GM04504 (cell line): ENCODE results near the gene SFRP5.
A peak's percentile ranks its signal among the peaks of the same experiment; 100 is the strongest.

ENCODE experiments used
- DNase-seq: peaks from one replicate; pipeline ENCODE4 v3.0.0-alpha.2; 2012; ENCODE audit warnings: low read depth

SFRP5 gene

DNA sequence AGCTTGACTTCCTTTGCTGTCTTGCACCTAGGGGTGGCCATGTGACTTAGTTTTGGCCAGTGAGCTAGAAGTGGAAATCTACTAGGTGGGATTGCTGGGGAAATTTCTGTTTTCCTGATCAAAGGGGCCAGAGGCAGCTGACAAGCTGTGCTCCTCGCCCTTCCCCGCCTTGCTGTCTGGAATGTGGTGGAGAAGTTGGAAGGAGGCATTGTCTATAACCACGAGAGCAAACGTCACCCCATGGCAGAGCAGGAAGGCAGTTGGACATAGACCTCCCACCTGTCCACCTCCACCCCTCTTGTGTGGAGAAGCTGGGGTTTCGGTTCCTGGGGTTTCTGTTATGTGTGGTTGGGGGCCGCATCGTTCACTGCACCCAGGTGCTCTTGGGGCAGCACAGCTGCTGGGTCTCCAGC, 7.3 kb downstream of the SFRP5 start:
- no peak for DNase-seq

DNA sequence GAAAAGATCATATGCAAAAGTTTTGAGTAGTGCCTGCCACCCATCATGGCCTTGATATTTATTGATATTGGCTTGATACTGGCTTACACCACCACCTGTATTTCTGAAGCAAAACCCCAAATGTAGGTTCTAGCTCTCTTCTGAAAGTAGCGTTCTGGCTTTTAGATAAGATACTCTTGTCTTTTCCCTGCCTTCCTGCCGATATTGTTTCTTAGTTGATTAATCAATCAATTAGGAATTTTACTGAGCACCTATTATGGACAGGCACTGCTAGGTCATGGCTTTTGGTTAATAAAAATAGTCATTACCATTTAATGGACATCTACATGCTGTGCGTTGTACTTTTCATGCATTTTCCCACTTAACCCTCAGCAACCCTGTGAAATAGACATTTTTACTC, 7.9 kb downstream of the SFRP5 start:
- DNase-seq, result no peak

GRCh38 chr10:97763411-97763810, 8.4 kb downstream of the SFRP5 start:
- no peak for DNase-seq

- DNase-seq, result no peak
Measured at GRCh38 chr10:97762816-97763215, 9.0 kb downstream of the SFRP5 start.

GRCh38 chr10:97762056-97762455, 9.7 kb downstream of the SFRP5 start:
- no peak for DNase-seq

GRCh38 chr10:97761331-97761865, 10.4 kb downstream of the SFRP5 start:
- no peak for DNase-seq

- DNase-seq, result no peak
Measured at GRCh38 chr10:97760461-97761257, 11.1 kb downstream of the SFRP5 start.

GRCh38 chr10:97759946-97760345, 11.9 kb downstream of the SFRP5 start:
- no peak for DNase-seq

GRCh38 chr10:97759158-97759887, 12.5 kb downstream of the SFRP5 start:
- peak; percentile 13 for DNase-seq

DNA sequence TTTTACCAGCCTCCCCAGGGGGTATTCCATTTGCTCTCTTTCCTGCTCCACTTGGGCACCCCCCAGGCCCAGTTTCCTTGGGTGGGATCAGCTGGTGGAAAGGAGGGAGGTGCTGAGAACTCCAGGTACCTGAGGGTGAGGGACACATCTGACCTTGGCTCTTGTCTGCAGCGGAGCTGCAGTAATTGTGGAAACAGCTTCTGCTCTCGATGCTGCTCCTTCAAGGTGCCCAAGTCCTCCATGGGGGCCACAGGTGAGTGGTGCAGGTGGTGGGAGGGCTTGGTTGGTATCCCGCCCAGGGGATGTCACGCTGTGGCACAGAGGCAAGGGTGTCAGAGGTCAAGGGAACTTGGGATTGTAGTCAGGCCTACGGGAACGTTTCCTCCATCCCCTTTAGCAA, 14.3 kb downstream of the SFRP5 start:
- no peak for DNase-seq

GRCh38 chr10:97755718-97756117, 16.1 kb downstream of the SFRP5 start:
- no peak for DNase-seq

GRCh38 chr10:97754726-97755125, 17.1 kb downstream of the SFRP5 start:
- no peak for DNase-seq

- DNase-seq, result no peak
Measured at GRCh38 chr10:97752956-97753355, 18.8 kb downstream of the SFRP5 start.

DNA sequence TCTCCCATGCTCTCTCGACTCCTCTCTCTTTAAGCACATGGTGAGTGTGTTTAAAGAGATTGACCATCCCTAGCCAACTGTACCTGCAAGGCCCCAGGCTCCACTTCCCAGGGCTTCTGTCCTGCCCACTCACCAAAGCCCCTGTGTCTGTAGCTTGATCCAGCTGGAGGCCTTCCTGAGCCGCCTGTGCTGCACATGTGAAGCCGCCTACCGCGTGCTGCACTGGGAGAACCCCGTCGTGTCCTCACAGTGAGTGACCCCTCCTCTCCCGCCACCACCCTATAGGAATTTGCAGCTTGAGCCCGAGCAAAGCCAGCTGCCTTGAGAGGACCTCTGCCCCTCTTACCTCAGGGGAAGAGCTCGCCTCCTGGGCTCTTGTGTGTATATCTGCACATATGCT, 23.7 kb downstream of the SFRP5 start:
- DNase-seq, result no peak

DNA sequence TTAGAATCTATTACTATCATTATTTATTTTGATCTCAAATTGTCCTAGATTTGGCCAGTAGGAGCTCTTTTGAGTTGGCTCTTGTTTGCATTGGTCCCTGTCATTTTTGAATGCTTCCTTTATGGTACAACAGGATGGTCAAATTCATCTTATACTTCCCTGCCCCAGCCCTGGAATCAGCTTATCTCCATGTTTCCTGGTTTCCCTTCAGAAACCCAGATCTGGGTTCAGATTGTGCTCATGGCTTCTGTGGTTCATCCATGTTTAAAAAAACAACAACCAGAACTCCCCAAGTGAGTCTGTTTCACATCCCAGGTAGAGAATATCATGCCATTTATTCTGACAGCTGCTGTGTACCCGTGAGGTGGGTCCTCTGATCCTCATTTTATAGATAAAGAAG, 24.2 kb downstream of the SFRP5 start:
- no peak for DNase-seq

GRCh38 chr10:97744405-97745035, 27.3 kb downstream of the SFRP5 start:
- DNase-seq, result no peak

GRCh38 chr10:97743169-97743943, 28.4 kb downstream of the SFRP5 start:
- no peak for DNase-seq

DNA sequence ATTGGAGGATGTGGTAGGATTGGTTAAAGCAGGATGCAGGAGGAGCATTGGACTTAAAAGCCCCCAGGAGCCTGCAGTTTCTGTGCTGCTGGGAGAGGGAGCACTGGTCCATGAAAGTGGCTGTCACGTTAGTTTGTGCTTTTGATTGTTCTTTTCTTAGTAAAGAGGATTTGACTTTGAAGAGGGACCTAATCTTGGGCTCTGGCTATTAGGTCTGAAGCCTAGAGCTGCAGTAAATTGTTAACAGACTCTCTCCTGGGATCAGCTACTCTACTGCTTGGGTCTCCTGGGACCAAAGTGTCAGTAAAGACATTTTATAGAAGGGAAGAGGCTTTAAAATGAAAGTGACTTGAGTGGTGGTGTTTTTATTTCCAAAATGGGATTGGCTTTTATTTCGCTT, 31.2 kb downstream of the SFRP5 start:
- DNase-seq, result no peak

- no peak for DNase-seq
Measured at GRCh38 chr10:97738616-97739015, 33.2 kb downstream of the SFRP5 start.

- no peak for DNase-seq
Measured at GRCh38 chr10:97737770-97738265, 34.0 kb downstream of the SFRP5 start.

- peak; percentile 81 for DNase-seq
Measured at GRCh38 chr10:97736902-97737769, 34.7 kb downstream of the SFRP5 start, which contains the start of gene ZFYVE27. ZFYVE27 (plus strand) TSS chr10:97737128; CDS start chr10:97738478, 1,350 bp downstream.
